ENCODE data around the gene NOB1. TPM values are rescaled to one million over a fixed set of nuclear protein-coding genes. Genes with fewer than 3 reads are reported as not detected.

NOB1 gene
- total and polyA plus RNA-seq, 9 of the 15 experiments (the other 6 are each of a cell fraction or from before 2014, with no cell fraction given): 42.4 to 148 (median 116) TPM

DNA sequence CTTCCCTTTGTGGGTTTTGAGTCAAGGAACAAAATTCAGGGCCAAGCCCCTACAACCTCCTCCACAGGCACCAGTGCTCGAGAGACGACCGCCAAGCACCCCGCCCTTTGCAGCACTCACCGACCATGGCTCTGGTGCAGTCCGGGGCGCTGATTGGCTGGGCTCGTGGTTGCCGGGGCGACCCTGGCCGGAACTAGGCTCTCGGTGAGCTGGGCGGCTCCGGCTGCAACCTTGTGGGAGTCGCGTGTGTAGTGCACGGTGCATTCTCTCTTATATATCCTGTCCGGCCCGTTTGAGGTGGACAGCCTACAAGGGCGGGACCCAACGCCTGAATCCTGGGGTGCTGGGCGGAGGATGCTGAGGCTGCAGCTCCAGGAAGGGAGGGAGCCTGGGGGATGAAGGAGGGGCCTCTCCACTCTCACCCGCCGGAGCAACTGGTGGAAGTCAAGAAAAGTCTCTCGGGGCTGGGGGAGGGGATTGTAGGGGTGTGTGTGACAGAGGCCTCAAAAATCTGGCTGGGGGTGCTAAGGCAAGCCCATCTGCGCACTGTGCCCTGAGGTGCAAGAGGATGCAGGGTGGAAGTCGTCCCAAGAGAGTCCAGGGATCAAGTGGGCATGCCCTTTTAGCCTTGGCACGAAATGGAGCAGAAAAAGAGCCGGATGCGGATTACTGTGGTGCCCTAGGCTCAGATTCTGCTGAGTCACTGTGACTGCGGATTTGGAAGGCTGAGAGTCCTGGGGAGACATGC, 28.2 kb downstream of the NOB1 start, which contains the start of gene NQO1 (continued):
- TF ChIP-seq ZNF134 (CRISPR knock-in tag; conservative IDR thresholded peaks at IDR 0.05): 0 out of 2 replicates have a peak, but pooled peaks have one; percentile 11
- TF ChIP-seq MAFK (IDR thresholded peaks at IDR 0.05; ENCODE audit: low read length): peak; percentile 98
- TF ChIP-seq BACH1 (tag; IDR thresholded peaks at IDR 0.05): peak; percentile 99
- TF ChIP-seq KLF13 (tag; IDR thresholded peaks at IDR 0.05; ENCODE audit: borderline replicate concordance, low read depth): no peak; the same call in 1 of the 2 replicates
- TF ChIP-seq, protein P1, sequence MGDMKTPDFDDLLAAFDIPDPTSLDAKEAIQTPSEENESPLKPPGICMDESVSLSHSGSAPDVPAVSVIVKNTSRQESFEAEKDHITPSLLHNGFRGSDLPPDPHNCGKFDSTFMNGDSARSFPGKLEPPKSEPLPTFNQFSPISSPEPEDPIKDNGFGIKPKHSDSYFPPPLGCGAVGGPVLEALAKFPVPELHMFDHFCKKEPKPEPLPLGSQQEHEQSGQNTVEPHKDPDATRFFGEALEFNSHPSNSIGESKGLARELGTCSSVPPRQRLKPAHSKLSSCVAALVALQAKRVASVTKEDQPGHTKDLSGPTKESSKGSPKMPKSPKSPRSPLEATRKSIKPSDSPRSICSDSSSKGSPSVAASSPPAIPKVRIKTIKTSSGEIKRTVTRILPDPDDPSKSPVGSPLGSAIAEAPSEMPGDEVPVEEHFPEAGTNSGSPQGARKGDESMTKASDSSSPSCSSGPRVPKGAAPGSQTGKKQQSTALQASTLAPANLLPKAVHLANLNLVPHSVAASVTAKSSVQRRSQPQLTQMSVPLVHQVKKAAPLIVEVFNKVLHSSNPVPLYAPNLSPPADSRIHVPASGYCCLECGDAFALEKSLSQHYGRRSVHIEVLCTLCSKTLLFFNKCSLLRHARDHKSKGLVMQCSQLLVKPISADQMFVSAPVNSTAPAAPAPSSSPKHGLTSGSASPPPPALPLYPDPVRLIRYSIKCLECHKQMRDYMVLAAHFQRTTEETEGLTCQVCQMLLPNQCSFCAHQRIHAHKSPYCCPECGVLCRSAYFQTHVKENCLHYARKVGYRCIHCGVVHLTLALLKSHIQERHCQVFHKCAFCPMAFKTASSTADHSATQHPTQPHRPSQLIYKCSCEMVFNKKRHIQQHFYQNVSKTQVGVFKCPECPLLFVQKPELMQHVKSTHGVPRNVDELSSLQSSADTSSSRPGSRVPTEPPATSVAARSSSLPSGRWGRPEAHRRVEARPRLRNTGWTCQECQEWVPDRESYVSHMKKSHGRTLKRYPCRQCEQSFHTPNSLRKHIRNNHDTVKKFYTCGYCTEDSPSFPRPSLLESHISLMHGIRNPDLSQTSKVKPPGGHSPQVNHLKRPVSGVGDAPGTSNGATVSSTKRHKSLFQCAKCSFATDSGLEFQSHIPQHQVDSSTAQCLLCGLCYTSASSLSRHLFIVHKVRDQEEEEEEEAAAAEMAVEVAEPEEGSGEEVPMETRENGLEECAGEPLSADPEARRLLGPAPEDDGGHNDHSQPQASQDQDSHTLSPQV (IDR thresholded peaks at IDR 0.05): peak; percentile 24; the same call in 1 of the 2 replicates
- TF ChIP-seq TBP (optimal IDR thresholded peaks at IDR 0.05; ENCODE audit: low read depth, low read length): peak; percentile 96
- TF ChIP-seq ZNF668 (CRISPR knock-in tag; IDR thresholded peaks at IDR 0.05): no peak
- no peak for TF ChIP-seq ZNF311 (CRISPR knock-in tag; IDR thresholded peaks at IDR 0.05)
- peak; percentile 73; the same call in 1 of the 2 replicates for TF ChIP-seq PHF8 (IDR thresholded peaks at IDR 0.05; ENCODE audit: borderline replicate concordance, low read length)
- TF ChIP-seq ZNF316 (IDR thresholded peaks at IDR 0.05): peak; percentile 99
- TF ChIP-seq KDM1A (IDR thresholded peaks at IDR 0.05): peak; percentile 65 to 69
- TF ChIP-seq ZFP30 (CRISPR knock-in tag; IDR thresholded peaks at IDR 0.05; ENCODE audit: borderline replicate concordance): no peak
- peak; percentile 86 for TF ChIP-seq SMARCA4 (IDR thresholded peaks at IDR 0.05)
- TF ChIP-seq NCOR1 (IDR thresholded peaks at IDR 0.05): 0 out of 2 replicates have a peak, but pooled peaks have one; percentile 16
- no peak for TF ChIP-seq CREBBP (IDR thresholded peaks at IDR 0.05; ENCODE audit: low read depth, low read length)
- TF ChIP-seq THRAP3 (IDR thresholded peaks at IDR 0.05; ENCODE audit: borderline replicate concordance): no peak
- TF ChIP-seq ZNF766 (CRISPR knock-in tag; conservative IDR thresholded peaks at IDR 0.05): 0 out of 2 replicates have a peak, but pooled peaks have one; percentile 51
- no peak for TF ChIP-seq NR2C1 (IDR thresholded peaks at IDR 0.05)
- TF ChIP-seq NR2C1 (tag; IDR thresholded peaks at IDR 0.05): peak; percentile 35
- no peak for TF ChIP-seq TRIM28 (IDR thresholded peaks at IDR 0.05)

Measured in K562 (cell line).